ENCODE results near the gene ASB7.

The ASB7 gene

GRCh38 chr15:100687582-100688141 is 85.3 kb downstream of the ASB7 start:
- DNase-seq: no peak

DNA sequence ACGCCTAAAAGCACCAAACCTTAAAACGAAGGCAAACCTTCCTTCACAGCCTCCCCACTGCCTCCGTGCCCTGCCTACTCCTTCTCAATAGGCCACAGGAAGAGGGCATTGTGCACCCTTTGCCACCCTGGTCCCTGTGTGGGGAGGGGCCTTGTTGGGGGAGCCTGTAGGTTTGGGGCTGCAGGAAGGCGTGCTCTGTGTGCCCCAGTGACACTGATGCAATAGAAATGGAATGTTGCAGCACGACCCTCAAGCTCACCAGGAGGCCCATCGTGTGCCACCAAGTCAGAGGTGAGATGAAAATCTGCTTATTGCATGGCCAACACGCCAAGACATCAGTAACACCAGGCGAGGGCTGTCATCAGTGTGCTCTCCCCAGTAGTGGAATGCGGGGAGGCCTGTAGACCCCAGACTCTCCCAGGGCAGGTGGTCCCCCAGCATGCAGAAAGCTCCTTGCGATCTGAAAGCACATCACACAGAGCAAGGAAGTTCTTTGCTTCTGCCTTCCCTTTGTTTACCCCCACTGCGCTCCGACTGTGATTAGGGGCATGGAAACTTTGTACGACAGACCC is 86.2 kb downstream of the ASB7 start:
- DNase-seq: no peak

- no peak for DNase-seq
These were observed 86.9 kb downstream of the ASB7 start for GRCh38 chr15:100689131-100689899.

DNA sequence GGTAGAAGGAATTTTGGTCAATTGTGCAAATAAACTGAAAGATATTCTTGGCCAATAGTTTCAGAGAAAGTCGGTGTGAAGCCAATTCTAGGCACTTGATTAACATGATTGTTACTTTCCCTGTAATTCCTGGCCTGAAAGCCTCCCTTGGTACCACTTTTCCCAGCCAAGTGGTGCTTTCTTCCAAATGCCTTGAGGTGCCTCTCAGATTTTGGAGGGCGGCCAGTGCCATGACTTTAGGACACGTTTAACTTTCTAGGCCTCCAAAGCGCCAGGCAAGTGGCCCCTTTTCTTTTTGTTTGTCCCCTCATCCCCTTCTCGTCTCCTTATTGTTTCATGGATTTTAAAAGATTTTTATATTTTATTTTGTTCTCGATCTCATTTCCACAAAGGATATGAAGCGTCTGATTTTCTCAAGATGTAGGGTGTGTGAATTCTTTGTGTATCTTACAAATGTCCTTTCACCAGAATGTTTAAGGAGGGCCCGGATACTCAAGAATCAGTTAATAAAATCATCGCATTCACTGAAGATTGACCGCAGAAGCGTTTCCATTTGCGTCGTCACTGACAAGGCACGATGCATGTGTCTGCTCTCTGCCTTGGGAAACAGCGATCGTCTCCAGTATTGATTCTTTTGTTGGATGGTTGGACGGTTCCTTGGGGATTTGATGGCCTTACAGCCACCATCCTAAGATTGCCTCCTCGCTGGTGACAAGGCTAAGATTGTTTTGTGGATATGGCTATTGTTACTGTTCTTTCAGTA is 87.8 kb downstream of the ASB7 start:
- DNase-seq: no peak

- DNase-seq: no peak
These were observed 88.4 kb downstream of the ASB7 start for GRCh38 chr15:100690795-100691158.

DNA sequence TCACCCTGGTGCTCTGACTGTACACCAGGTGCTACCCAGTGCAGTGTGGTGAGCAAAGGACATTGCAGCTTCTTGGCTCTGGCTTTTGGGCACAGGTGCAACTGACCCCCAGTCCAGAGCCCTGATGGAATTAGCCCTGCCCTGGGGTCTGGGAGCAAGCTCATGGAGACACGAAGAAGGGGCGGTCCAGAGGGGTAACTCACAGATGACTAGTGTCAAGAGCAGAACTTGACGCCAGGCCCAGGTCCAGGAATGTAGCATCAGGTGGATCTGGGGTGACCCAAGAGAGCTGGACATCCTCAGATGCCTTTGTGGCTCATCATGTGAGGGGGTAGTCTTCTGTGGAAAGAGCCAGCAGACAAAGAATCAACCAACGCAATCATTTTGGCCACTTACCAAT is 88.9 kb downstream of the ASB7 start:
- DNase-seq: no peak

- no peak for DNase-seq
These were observed 89.9 kb downstream of the ASB7 start for GRCh38 chr15:100692246-100692645.

DNA sequence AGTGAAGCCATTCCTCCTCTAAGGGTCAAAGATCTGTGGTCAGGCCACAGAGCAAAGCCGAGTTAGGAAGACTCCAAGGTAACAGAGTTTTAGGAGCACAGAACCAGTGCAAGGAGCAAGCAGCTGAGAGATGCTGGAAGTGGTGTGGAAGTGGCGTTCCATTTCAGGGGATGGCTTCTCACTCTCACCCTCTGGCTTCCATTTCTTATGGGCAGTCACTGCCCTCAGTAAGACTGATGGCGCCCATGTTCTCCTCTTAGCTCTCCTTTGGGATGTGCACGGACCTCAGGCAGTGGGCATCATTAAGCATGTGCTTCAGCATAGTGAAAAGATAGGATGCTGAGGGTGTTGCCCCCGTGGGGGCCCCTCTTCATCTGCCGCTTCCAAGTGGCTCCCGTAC is 90.3 kb downstream of the ASB7 start:
- peak; percentile 20 for DNase-seq

- peak; percentile 10 for DNase-seq
These were observed 91.1 kb downstream of the ASB7 start for GRCh38 chr15:100693451-100693850.

DNA sequence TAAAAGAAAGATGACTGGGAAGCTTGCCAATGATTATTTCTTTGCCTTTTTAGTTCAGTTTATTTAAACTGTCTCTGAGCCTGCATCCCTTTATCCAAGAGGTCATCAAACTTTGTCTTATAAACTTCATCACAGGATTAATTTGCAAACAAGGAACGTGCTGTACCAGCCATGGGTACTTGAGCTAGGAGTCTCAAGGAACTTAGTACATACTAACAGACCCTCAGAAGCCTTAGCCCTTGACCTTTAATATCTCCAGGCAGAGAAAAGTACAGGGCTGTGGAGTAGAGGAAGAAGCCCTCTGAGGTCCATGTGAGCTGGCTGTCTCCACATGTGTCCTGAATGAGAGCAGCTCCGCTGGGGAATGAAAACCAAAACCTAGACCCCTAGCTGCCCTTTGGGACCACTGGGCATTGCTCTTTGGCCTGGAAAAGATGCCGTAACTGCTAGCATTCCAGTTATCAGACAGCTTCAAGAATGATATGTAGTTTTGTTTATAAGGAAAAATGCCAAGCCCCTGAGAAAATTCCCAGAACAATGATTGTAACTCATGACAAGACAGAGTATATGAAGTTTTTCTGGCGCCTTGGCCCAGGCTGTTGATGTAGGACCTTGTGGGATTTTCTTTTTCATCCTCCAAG is 92.1 kb downstream of the ASB7 start:
- peak; percentile 51 for DNase-seq

- DNase-seq: no peak
These were observed 92.7 kb downstream of the ASB7 start for GRCh38 chr15:100695048-100695447.

- DNase-seq: no peak
These were observed 94.1 kb downstream of the ASB7 start for GRCh38 chr15:100696452-100696851.

Data from right forelimb (tissue), 1 donor.